PC-9 (cell line): Measurements from ENCODE around the gene KIF4B. TPM values are rescaled to one million over a fixed set of nuclear protein-coding genes. Genes with fewer than 3 reads are reported as not detected.

Source experiments
- Bru-seq: library from RNA; stranded (reverse); fragments of 400-500 nt; gene quantifications from one replicate; lab custom pipeline; 2021; lab: Mats Ljungman, UMichigan
- BruChase-seq, 2 experiments: library from RNA; stranded (reverse); fragments of 400-500 nt; gene quantifications; one replicate each; lab custom pipeline; 2021; lab: Mats Ljungman, UMichigan
- BruUV-seq: library from RNA; stranded (reverse); fragments of 400-500 nt; replicated peaks from 2 replicates; lab custom pipeline; 2021; lab: Mats Ljungman, UMichigan
- CTCF ChIA-PET: fragments of 300-600 bp; sonication (Branson Sonifier 250); formaldehyde crosslinking; loops from one replicate; lab custom pipeline; 2022; ENCODE audit warnings: antibody characterized with exemption; lab: Charles Lee
- POLR2A ChIA-PET: fragments of 300-600 bp; sonication (Branson Sonifier 250); formaldehyde crosslinking; loops from one replicate; lab custom pipeline; 2022; ENCODE audit warnings: antibody characterized with exemption; ENCODE audit not compliant: unreplicated experiment; lab: Charles Lee
- DNase-seq, 2 experiments: peaks; one replicate each; pipeline versions ENCODE4 v3.0.0 to v3.0.0-alpha.2; 2015 to 2022; ENCODE audit warnings: mixed read lengths in 1 of 2
- H2AFZ ChIP-seq: fragments of 200-600 bp; sonication (generic); 2 replicates; pipeline ENCODE4 v1.8.1; 2017; ENCODE audit warnings: antibody characterized with exemption
- H3F3A ChIP-seq: fragments of 200-600 bp; sonication (generic); 2 replicates; pipeline ENCODE4 v1.8.1; 2017; ENCODE audit warnings: antibody characterized with exemption, mild to moderate bottlenecking, low read depth; ENCODE audit not compliant: insufficient read depth
- H3K27ac ChIP-seq: fragments of 200-600 bp; sonication (generic); 2 replicates; pipeline ENCODE4 v1.6.1; 2016; ENCODE audit warnings: mixed run types
- H3K27me3 ChIP-seq: fragments of 200-600 bp; sonication (generic); 2 replicates; pipeline ENCODE4 v1.6.1; 2016; ENCODE audit warnings: low read depth, mixed run types; ENCODE audit not compliant: insufficient read depth
- H3K36me3 ChIP-seq: fragments of 200-600 bp; sonication (generic); 2 replicates; pipeline ENCODE4 v1.6.1; 2016; ENCODE audit warnings: low read depth, mixed run types
- H3K4me1 ChIP-seq: fragments of 200-600 bp; sonication (generic); replicated peaks from 2 replicates; pipeline ENCODE4 v1.6.1; 2016; ENCODE audit warnings: mixed run types; ENCODE audit not compliant: insufficient read depth
- H3K4me2 ChIP-seq: fragments of 200-600 bp; sonication (generic); 2 replicates; pipeline ENCODE4 v1.6.1; 2017; ENCODE audit warnings: mixed run types
- H3K4me3 ChIP-seq: fragments of 200-600 bp; sonication (generic); 2 replicates; pipeline ENCODE4 v1.6.1; 2016; ENCODE audit warnings: mixed run types
- H3K79me2 ChIP-seq: fragments of 200-600 bp; sonication (generic); 2 replicates; pipeline ENCODE4 v1.6.1; 2017; ENCODE audit warnings: low read depth, mixed run types
- H3K9me2 ChIP-seq: fragments of 200-600 bp; sonication (generic); 2 replicates; pipeline ENCODE4 v1.8.1; 2017; ENCODE audit warnings: mild to moderate bottlenecking; ENCODE audit not compliant: insufficient read depth
- H3K9me3 ChIP-seq: fragments of 200-600 bp; sonication (generic); 2 replicates; pipeline ENCODE4 v1.8.1; 2016; ENCODE audit warnings: low read depth; ENCODE audit not compliant: insufficient read depth
- H4K20me1 ChIP-seq: fragments of 200-600 bp; sonication (generic); 2 replicates; pipeline ENCODE4 v1.8.1; 2017; ENCODE audit not compliant: insufficient read depth
- EZH2 ChIP-seq: fragments of 200-600 bp; sonication (generic); IDR thresholded peaks from 2 replicates; pipeline ENCODE4 v1.8.0; 2017; ENCODE audit warnings: antibody characterized with exemption, low read depth
- intact Hi-C: fragments of 100-400 bp; cut with micrococcal nuclease; formaldehyde crosslinking; loops from one replicate; pipeline ENCODE4 v1.10.0; 2022; ENCODE audit not compliant: unreplicated experiment
- long read RNA-seq: library from polyadenylated mRNA; stranded (forward); transcript quantifications from one replicate; pipeline ENCODE4 v2.0.0, GENCODE V29; 2022
- total RNA-seq: library from RNA; stranded (reverse); gene quantifications from 2 replicates; pipeline ENCODE4 v1.2.3, GENCODE V29; 2021
- TF ChIP-seq, protein P1 (sequence below): fragments of 200-600 bp; sonication (generic); conservative IDR thresholded peaks from 2 replicates; pipeline ENCODE4 v1.6.1; 2017; ENCODE audit warnings: mixed run types, antibody characterized with exemption, mild to moderate bottlenecking, moderate library complexity

The KIF4B gene
- total RNA-seq (0.13 TPM in 1 of 2 replicates, not detected in the other), Bru-seq, nascent RNA (percentile 11 among the genes with signal in this experiment), BruChase-seq, experiment 1, labeled RNA remaining after a 2-hour chase (percentile 23 among the genes with signal in this experiment), BruChase-seq, experiment 2, labeled RNA remaining after a 6-hour chase (percentile 28 among the genes with signal in this experiment)
- long read RNA-seq, result 0 reads

DNA sequence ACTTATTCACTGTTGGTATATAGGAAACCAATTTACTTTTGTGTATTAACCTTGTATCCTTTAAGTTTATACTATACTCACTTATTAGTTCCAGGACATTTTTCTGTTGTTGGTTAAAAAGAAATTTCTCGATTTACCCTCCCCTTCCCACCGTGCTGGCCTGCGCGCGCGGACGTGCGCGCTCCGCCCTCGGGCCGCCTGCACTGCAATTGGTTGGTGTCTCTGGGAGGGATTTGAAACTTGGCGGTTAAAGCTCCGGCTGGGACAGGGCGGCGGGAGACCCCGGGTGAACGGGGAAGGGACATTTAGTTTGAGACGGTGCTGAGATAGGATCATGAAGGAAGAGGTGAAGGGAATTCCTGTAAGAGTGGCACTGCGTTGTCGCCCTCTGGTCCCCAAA, at the start of gene KIF4B:
Gene KIF4B (plus strand): TSS at position 230 of the 400 bp plus-strand sequence. CDS start 105 bp downstream, at position 335.
- Histone ChIP-seq H3K4me2 (no peak within 1 kb of the TSS), H3K4me1 (no peaks in the 10 kb centered on the region), H3K27ac (no peak within 1 kb of the TSS), H2AFZ (no peak within 1 kb of the TSS), H3K4me3 (no peak within 1 kb of the TSS), H3K79me2 (no peaks in the 10 kb centered on the region), H3F3A (no peaks in the 10 kb centered on the region), H3K9me2 (no peaks in the 10 kb centered on the region), H3K36me3 (no peaks in the 10 kb centered on the region), H3K27me3 (peaks cover 64% of the 10 kb centered on the region), H3K9me3 (no peaks in the 10 kb centered on the region), H4K20me1 (no peaks in the 10 kb centered on the region)
- TF ChIP-seq EZH2, result no peak
- TF ChIP-seq, protein P1, sequence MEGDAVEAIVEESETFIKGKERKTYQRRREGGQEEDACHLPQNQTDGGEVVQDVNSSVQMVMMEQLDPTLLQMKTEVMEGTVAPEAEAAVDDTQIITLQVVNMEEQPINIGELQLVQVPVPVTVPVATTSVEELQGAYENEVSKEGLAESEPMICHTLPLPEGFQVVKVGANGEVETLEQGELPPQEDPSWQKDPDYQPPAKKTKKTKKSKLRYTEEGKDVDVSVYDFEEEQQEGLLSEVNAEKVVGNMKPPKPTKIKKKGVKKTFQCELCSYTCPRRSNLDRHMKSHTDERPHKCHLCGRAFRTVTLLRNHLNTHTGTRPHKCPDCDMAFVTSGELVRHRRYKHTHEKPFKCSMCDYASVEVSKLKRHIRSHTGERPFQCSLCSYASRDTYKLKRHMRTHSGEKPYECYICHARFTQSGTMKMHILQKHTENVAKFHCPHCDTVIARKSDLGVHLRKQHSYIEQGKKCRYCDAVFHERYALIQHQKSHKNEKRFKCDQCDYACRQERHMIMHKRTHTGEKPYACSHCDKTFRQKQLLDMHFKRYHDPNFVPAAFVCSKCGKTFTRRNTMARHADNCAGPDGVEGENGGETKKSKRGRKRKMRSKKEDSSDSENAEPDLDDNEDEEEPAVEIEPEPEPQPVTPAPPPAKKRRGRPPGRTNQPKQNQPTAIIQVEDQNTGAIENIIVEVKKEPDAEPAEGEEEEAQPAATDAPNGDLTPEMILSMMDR, result no peak
- CTCF ChIA-PET, result no interaction called here
- no peak for DNase-seq
- POLR2A ChIA-PET, result no interaction called here
- intact Hi-C loops, result no loop called here
- BruUV-seq, result no TSS peak

- intact Hi-C loops, result loop anchor here (2.0 kb wide), 1 partner anchor 63 kb away; no protein-coding TSS in a partner anchor
- BruUV-seq, result no TSS peak
- no peak for DNase-seq
- H3K4me2 ChIP-seq, result no peak overlapping the region
- no peak overlapping the region for H2AFZ ChIP-seq
- no peaks in the 10 kb centered on the region for H3K4me1 ChIP-seq
- H3K9me3 ChIP-seq, result no peaks in the 10 kb centered on the region
- ChIA-PET POLR2A (no interaction called here), CTCF (no interaction called here)
- peaks cover 24% of the 10 kb centered on the region; the same call in 1 of the 2 replicates for H3K36me3 ChIP-seq
- peaks cover 7% of the 10 kb centered on the region; the same call in 1 of the 2 replicates for H3F3A ChIP-seq
- no peak overlapping the region for H3K27ac ChIP-seq
- peaks cover 6% of the 10 kb centered on the region; the same call in 1 of the 2 replicates for H4K20me1 ChIP-seq
- H3K27me3 ChIP-seq, result no peaks in the 10 kb centered on the region
- H3K4me3 ChIP-seq, result no peak overlapping the region
- no peaks in the 10 kb centered on the region for H3K9me2 ChIP-seq
- TF ChIP-seq EZH2, result no peak
- TF ChIP-seq, protein P1, result no peak
- no peaks in the 10 kb centered on the region for H3K79me2 ChIP-seq
Measured at GRCh38 chr5:154966081-154966841, 47.3 kb upstream of the KIF4B start.

- Histone ChIP-seq H3K27me3 (no peaks in the 10 kb centered on the region), H3K4me2 (no peak overlapping the region), H3F3A (peaks cover 7% of the 10 kb centered on the region; the same call in 1 of the 2 replicates), H3K27ac (no peak overlapping the region), H2AFZ (no peak overlapping the region), H3K4me3 (no peak overlapping the region), H3K36me3 (peaks cover 18% of the 10 kb centered on the region; the same call in 1 of the 2 replicates), H4K20me1 (peaks cover 6% of the 10 kb centered on the region; the same call in 1 of the 2 replicates), H3K9me2 (no peaks in the 10 kb centered on the region), H3K9me3 (no peaks in the 10 kb centered on the region), H3K79me2 (no peaks in the 10 kb centered on the region), H3K4me1 (no peaks in the 10 kb centered on the region)
- no peak for DNase-seq
- TF ChIP-seq, protein P1, result no peak
- no peak for TF ChIP-seq EZH2
- intact Hi-C loops, result loop anchor here (2.0 kb wide), 1 partner anchor 62 kb away; no protein-coding TSS in a partner anchor
- BruUV-seq, result no TSS peak
- POLR2A ChIA-PET, result no interaction called here
- CTCF ChIA-PET, result no interaction called here
Measured at GRCh38 chr5:154966874-154967273, 46.7 kb upstream of the KIF4B start.
